HG03159 (cell line): Measurements from ENCODE around the gene ATE1.
"Not testable (repeated sequence)": the region's sequence is repeated elsewhere in the genome, so short reads cannot be mapped to it uniquely, and the experiment has no call there.

Experiments
- ATAC-seq: cut with Tn5 transposase; IDR thresholded peaks from one replicate; pipeline ENCODE4 v1.9.1; 2021; ENCODE audit warnings: mild to moderate bottlenecking, moderate library complexity; ENCODE audit not compliant: unreplicated experiment

ATE1 gene

GRCh38 chr10:121833387-121833786 is 94.4 kb downstream of the ATE1 start:
- ATAC-seq = no peak

GRCh38 chr10:121832647-121833046 is 95.2 kb downstream of the ATE1 start:
- no peak for ATAC-seq

- no peak for ATAC-seq
Measured at GRCh38 chr10:121831777-121832176, 96.1 kb downstream of the ATE1 start.

- no peak for ATAC-seq
Measured at GRCh38 chr10:121831237-121831636, 96.6 kb downstream of the ATE1 start.

GRCh38 chr10:121830101-121830500 is 97.7 kb downstream of the ATE1 start:
- no peak for ATAC-seq

- no peak for ATAC-seq
Measured at GRCh38 chr10:121828045-121828444, 99.8 kb downstream of the ATE1 start.

- ATAC-seq = not testable (repeated sequence)
Measured at GRCh38 chr10:121826773-121827172, 101.1 kb downstream of the ATE1 start.

GRCh38 chr10:121823993-121824463 is 103.8 kb downstream of the ATE1 start:
- ATAC-seq = no peak

- no peak for ATAC-seq
Measured at GRCh38 chr10:121822724-121823123, 105.1 kb downstream of the ATE1 start.

GRCh38 chr10:121822180-121822579 is 105.7 kb downstream of the ATE1 start:
- ATAC-seq = no peak

GRCh38 chr10:121819049-121819448 is 108.8 kb downstream of the ATE1 start:
- ATAC-seq = no peak

GRCh38 chr10:121818599-121818998 is 109.2 kb downstream of the ATE1 start:
- no peak for ATAC-seq

- no peak for ATAC-seq
Measured at GRCh38 chr10:121816197-121816596, 111.6 kb downstream of the ATE1 start.

- ATAC-seq = no peak
Measured at GRCh38 chr10:121813857-121814256, 114.0 kb downstream of the ATE1 start.

GRCh38 chr10:121813211-121813815 is 114.5 kb downstream of the ATE1 start:
- no peak for ATAC-seq

- no peak for ATAC-seq
Measured at GRCh38 chr10:121812031-121812430, 115.8 kb downstream of the ATE1 start.

GRCh38 chr10:121811386-121811785 is 116.4 kb downstream of the ATE1 start:
- ATAC-seq = no peak

- ATAC-seq = no peak
Measured at GRCh38 chr10:121808835-121809234, 119.0 kb downstream of the ATE1 start.

- no peak for ATAC-seq
Measured at GRCh38 chr10:121804460-121804859, 123.4 kb downstream of the ATE1 start.

GRCh38 chr10:121803611-121804010 is 124.2 kb downstream of the ATE1 start:
- no peak for ATAC-seq

- ATAC-seq = no peak
Measured at GRCh38 chr10:121800831-121801230, 127.0 kb downstream of the ATE1 start.

- ATAC-seq = no peak
Measured at GRCh38 chr10:121800146-121800545, 127.7 kb downstream of the ATE1 start.

- no peak for ATAC-seq
Measured at GRCh38 chr10:121797490-121797889, 130.3 kb downstream of the ATE1 start.
